ENCODE measurements around the gene LVRN.
"Not testable (repeated sequence)": the region's sequence is repeated elsewhere in the genome, so short reads cannot be mapped to it uniquely, and the experiment has no call there.

LVRN gene, protein sequence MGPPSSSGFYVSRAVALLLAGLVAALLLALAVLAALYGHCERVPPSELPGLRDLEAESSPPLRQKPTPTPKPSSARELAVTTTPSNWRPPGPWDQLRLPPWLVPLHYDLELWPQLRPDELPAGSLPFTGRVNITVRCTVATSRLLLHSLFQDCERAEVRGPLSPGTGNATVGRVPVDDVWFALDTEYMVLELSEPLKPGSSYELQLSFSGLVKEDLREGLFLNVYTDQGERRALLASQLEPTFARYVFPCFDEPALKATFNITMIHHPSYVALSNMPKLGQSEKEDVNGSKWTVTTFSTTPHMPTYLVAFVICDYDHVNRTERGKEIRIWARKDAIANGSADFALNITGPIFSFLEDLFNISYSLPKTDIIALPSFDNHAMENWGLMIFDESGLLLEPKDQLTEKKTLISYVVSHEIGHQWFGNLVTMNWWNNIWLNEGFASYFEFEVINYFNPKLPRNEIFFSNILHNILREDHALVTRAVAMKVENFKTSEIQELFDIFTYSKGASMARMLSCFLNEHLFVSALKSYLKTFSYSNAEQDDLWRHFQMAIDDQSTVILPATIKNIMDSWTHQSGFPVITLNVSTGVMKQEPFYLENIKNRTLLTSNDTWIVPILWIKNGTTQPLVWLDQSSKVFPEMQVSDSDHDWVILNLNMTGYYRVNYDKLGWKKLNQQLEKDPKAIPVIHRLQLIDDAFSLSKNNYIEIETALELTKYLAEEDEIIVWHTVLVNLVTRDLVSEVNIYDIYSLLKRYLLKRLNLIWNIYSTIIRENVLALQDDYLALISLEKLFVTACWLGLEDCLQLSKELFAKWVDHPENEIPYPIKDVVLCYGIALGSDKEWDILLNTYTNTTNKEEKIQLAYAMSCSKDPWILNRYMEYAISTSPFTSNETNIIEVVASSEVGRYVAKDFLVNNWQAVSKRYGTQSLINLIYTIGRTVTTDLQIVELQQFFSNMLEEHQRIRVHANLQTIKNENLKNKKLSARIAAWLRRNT

DNA sequence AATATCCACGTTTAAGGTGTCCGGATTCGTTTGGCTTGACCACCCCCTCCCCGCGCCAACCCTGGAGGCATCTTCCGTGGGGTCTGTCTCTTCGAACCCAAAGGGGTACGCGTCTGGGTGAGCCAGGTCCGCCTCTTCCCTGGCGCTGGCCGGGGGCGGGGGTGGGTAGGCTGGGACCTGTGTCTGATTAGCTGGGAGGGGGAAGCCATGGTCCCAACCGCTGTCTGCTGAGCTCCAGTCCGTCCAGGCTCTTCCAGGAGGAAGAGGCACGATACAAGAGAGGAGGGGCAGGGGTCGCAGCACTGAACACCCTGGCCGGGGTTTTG lies at the start of gene LVRN:
Gene LVRN, plus strand, starts transcription at position 237 of the 326 bp plus-strand sequence. CDS start 143 bp downstream, outside the sequence.
- DNase-seq = no peak

DNA sequence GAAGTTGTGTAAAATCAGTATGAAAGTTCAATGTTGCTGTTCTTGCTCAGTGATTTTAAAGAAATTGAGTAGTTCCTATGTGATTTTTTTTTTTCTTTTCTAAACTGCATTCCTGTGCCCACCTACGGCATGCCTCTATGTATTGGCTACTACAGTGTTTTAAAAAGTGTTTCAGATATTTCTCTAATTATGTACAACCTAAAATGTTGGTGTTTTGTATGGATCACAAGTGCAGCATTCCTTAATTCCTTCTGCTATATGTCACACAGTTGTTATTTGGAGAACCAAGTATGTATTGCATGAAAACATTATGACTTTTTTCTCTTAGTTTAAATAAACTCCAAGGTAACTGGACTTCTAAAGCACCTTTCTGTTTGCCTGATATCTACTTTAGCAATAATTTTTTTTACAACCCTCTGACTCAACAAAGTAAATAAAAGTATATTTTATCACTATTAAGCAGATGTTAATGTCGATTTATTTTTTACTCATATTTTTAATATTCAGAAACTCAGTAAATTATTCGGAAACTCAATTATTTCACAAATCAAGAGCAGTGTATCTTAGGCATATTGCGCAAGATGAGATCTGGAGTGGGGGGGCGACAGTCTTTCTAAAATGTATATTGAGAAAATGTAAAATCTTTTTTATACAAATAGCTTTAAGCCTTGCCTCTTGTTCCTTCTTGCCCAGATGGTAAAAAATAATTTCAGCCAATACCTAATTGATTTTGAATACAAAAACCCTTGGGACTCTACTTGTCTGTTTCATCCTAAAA lies 48.5 kb upstream of the LVRN start:
- DNase-seq = not testable (repeated sequence)

- DNase-seq = no peak
Observed at GRCh38 chr5:115920171-115920725, 42.0 kb upstream of the LVRN start.

GRCh38 chr5:115928578-115929407 lies 33.5 kb upstream of the LVRN start:
- DNase-seq = not testable (repeated sequence)

- not testable (repeated sequence) for DNase-seq
Observed at GRCh38 chr5:115930171-115930570, 32.1 kb upstream of the LVRN start.

DNA sequence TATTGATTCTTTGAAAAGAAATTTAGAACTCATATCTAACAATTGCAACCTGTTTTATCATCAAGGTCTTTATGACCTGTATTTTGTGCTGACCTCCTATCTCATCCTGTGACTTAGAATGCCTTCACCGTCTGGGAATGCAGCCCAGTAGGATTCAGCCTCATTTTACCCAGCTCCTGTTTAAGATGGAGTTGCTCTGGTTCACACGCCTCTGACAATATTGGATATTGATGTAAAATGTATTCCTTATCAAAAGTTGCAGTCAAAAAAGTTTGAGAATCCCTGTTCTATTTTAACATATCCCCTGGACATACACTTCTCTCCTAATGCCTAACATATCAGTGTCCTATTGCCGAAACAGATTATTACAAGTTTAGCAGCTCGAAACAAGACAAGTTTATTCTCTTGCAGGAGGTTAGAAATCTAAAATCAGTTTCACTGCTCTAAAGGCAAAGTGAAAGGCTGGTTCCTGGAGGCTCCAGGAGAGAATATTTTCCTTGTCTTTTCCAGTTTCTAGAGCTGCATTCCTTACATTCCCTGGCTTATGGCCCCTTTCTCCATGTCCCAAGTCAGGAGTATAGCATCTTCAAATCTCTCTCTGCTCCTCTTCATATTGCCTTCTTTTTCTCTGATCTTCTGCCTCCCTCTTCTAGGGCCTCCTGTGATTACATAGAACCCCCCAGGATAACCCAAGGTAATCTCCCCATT lies 31.5 kb upstream of the LVRN start:
- no peak for DNase-seq

GRCh38 chr5:115932991-115933390 lies 29.3 kb upstream of the LVRN start:
- no peak for DNase-seq

- DNase-seq = no peak
Observed at GRCh38 chr5:115934388-115934974, 27.8 kb upstream of the LVRN start.

- DNase-seq = no peak
Observed at GRCh38 chr5:115936031-115936430, 26.2 kb upstream of the LVRN start.

DNA sequence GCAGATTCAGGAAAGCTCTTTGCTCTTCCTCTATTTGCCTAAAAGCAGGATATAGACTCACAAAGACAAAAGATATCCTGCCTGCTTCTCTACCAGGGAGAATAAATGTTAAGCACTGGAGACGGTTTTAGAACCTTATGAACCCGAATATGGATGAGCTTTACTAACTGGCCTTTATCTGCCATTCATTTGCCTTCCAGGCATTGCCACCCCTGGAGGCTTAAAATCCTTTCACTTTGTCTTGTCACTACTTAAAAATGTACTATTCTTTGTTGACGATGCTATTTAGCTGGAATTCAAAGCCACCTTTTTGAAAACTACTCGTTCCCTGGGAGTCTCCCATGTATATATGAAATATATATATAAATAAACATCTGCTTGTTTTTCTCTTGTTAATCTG lies 23.2 kb upstream of the LVRN start:
- no peak for DNase-seq

GRCh38 chr5:115940080-115940810 lies 22.0 kb upstream of the LVRN start:
- no peak for DNase-seq

- DNase-seq = no peak
Observed at GRCh38 chr5:115941051-115941675, 21.1 kb upstream of the LVRN start.

GRCh38 chr5:115944501-115944900 lies 17.8 kb upstream of the LVRN start:
- DNase-seq = no peak

DNA sequence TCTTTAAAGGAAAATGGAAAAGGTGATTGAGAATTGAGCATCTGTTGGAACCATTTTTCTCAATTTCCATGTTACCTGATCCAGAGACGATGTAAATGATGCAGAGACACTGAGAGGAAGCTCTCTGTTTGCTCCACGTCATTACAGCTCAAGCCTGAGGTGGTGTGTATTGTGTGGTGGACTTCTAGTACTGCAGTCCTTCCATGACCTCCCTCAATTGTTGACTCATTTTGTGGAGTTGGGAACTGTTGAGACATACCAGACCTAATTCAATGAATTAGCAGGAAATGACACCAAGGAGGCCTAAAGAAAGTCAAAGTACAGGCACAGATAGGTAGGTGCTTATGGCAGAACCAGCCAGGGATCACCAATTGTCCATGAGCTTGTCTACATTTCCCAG lies 15.6 kb upstream of the LVRN start:
- DNase-seq = no peak

- no peak for DNase-seq
Observed at GRCh38 chr5:115947260-115947659, 15.0 kb upstream of the LVRN start.

GRCh38 chr5:115948091-115948534 lies 14.2 kb upstream of the LVRN start:
- no peak for DNase-seq

- DNase-seq = no peak
Observed at GRCh38 chr5:115949096-115949495, 13.2 kb upstream of the LVRN start.

GRCh38 chr5:115952588-115952987 lies 9.7 kb upstream of the LVRN start:
- DNase-seq = no peak

DNA sequence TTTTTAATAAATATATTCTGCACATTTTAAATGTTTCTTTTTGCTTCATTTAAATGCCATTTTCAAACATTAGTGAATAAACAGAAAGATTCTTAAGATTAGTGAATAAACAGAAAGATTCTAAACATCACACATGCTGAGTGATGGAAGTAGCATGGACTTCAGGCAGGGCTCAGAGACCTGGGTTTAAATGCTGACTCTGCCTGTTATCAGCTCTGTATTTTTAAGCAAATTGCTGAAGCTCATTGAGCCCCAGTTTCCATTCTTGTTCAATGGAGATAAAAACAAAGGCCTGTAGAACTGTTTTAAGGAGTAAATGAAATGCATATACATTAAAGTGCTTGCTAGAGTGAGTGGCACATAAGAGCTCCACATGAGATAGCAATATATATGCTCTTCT lies 8.1 kb upstream of the LVRN start:
- DNase-seq = no peak

Data from CD4-positive, alpha-beta T cell treated with Interleukin-10 for 1 hour (primary cell).